HG02943 (cell line): Measurements from ENCODE around the gene MEGF10.

Experiments used
- ATAC-seq: cut with Tn5 transposase; IDR thresholded peaks from one replicate; pipeline ENCODE4 v1.9.1; 2021; ENCODE audit warnings: mild to moderate bottlenecking, low read depth, moderate library complexity; ENCODE audit not compliant: unreplicated experiment

MEGF10 gene

DNA sequence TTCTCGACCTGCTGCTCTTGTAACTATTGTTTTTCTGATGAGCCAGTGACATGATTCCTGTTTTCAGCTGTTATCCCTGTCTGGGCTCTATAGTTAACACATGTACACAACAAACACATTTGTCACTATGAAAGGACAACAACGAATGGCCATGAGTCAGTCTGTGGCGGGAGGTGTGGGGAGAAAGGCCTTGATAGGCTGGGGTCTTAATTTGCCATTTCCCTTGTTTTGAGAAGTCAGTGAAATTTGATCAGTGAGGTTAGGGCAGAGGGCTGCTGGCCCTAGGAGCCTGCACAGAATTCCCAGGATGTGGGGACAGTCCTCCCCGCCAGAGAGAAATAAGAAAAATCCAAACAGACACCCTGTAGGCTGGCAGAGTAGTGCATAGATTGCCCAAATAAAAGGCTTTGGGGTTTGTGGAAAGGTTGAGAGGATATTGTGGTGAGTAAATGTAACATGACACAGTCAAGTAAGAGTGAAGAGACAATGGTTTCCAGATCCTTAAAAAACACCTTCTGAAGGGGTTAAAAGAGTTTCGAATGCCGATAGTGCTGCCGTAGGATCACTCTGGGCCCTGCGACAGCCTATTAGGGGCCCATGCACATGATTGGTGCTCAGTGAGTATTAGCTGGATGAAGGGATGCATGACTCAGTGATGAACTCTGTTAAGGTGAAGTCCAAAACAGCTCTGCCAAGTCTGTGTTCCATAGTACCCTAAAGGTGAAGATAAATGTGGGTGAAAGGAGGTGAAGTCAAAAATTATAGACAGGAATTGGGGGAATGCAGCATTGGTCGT, 115.9 kb downstream of the MEGF10 start:
- ATAC-seq = no peak

DNA sequence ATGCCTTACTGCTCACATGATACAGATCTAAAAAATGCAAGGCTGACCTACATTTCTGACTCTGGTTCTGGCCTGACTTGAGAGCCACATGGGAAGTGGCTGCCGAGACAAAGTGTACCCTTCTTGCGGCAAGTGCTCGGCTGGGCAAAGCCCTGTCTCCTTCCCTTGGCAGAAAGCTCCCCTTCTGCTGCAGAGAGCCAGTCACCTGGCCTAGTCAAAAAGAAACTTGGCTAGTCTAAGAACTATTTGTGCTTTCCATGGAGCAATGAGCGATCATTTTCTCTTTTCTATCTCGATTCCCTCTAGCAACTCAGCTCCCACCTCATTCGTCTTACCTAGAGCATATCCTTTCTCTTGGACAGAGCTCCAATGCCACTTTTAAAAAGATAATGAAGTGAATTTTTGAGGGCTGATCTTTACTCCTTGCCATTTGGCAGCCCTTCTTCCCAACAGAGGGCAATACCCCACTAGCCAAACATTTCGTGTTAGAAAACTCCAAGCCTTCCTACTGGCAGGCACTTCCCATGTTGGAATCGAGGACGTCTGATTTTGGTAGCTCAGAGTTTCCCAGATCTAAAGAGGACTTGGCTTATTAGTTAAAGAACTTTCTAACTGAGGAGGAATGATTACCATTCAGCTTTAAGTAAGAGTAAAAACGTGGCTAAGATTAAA, 118.8 kb downstream of the MEGF10 start:
- ATAC-seq = no peak

DNA sequence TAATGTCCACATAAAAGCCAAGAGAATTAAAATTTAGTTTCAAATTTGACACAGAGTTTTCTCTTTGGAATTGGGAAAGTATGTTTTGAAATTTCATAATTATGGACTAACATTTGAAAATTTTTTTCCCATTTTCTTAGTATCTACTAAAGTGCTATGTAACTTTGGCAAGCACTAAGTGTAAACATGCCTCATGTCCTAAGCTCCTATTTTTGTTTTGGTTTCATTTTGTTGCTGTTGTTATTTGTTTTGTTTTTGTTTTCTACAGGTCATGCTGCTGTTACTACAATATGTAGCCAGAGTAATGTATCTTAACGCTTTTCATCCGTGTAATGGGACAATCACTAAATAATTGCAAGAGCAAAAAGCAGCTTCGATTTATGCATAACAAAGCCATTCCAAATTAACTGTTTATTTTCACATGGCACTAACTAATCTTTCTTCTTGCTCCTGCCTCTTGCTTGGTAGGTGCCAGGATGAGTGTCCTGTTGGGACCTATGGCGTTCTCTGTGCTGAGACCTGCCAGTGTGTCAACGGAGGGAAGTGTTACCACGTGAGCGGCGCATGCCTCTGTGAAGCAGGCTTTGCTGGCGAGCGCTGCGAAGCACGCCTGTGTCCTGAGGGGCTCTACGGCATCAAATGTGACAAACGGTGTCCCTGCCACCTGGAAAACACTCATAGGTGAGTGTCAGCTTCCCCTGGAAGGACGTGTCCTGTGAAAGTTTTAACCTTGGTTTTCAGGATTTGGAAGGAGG, 119.5 kb downstream of the MEGF10 start:
- ATAC-seq = no peak

DNA sequence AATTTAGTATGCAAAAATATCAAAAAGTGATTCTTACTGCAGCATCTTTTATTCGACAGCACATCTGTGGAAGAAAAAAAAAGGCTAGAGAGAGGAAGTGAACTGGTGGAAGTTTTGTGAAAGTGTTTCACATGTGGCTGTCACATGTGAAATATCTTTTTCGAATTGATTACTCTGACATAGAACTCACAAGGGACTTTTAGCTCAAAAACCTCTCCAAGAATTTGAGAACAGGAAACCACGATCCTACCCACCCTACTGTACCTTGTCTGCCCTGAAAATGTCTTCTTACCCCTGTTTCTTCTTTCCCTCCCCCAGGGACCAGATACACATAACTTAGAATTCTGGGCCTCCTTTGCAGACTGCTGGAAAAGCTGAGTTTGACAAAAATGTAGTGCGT, 120.4 kb downstream of the MEGF10 start:
- peak; percentile 64 for ATAC-seq

DNA sequence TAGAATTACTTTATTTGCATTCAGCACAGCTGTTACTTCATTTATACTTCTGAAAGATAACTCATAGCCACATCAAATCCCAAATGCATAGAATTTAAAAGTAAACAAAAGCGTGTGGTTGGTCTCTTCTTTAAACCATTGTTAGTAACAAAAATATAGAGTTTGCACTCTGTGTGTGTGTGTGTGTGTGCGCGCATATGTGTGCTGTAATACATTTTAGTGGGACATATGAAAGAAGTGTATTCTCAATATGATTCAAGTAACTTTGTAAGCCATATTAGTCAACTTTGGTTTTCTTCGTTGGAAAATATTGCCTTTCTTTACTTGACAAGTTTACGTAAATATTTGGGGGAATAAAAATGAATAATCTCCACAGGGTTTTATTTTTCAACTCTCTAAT, 120.8 kb downstream of the MEGF10 start:
- peak; percentile 1 for ATAC-seq

GRCh38 chr5:127412698-127413097, 122.1 kb downstream of the MEGF10 start:
- no peak for ATAC-seq

GRCh38 chr5:127415034-127415433, 124.4 kb downstream of the MEGF10 start:
- ATAC-seq = no peak

- ATAC-seq = no peak
Measured at GRCh38 chr5:127416906-127417305, 126.3 kb downstream of the MEGF10 start.

DNA sequence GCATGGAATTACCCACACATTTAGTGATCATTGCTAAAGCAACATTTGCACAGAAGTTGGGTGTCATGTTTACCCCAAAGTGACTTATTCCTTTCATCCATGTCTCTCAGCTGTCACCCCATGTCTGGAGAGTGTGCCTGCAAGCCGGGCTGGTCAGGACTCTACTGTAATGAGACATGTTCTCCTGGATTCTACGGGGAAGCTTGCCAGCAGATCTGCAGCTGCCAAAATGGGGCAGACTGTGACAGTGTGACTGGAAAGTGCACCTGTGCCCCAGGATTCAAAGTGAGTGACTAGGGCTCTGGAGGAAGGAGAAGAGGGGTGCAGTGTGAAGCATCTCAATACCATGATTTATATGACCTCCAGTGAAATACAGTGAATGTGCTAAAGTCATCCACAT, 126.9 kb downstream of the MEGF10 start:
- no peak for ATAC-seq

- no peak for ATAC-seq
Measured at GRCh38 chr5:127418367-127418766, 127.8 kb downstream of the MEGF10 start.

DNA sequence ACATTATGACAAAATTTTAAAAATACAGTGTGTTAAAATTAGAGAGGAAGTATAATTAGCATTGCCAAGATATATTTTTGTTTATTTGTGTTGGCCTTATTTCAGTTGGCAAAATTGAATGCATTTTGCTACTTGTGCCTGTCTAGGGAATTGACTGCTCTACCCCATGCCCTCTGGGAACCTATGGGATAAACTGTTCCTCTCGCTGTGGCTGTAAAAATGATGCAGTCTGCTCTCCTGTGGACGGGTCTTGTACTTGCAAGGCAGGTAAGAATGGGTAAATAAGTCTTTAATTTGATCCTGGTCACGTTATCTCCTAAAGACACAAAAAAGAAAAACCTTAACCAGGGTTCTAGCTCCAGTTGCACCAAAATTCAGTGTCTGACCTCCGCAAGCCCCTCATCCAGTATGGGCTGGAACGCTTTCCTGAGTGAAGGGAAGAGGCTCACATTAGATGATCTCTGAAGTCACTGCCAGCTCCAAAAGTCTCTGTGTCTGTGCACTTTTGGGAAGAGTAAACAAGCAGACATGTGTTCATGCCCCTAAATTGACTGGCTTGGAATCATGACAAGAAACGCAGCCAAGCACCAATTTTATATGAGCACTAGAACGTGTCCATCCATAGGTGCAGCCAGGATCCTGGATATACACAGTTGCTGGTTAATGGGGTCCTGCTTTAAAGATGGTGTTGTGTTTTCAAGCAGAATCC, 128.5 kb downstream of the MEGF10 start:
- ATAC-seq = no peak

- no peak for ATAC-seq
Measured at GRCh38 chr5:127419683-127420257, 129.2 kb downstream of the MEGF10 start.

- no peak for ATAC-seq
Measured at GRCh38 chr5:127420758-127421157, 130.2 kb downstream of the MEGF10 start.

DNA sequence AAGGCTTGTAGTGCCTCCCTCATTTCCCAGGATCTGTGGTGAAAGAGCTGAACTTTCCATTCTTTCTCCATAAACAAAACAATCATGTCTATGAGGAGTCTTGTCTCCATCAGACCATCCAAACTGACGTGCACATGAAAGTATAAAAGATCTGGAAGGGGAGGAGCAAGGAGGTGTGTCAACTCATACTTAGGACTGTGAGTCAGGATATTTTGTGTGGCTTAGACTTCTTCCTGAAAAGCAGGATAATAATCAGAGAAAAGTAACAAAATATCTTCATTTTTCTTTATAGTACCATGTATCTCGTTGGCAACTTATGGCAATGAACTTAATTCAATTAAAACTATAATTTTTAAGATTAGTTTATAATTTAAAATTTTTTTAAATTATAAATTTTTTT, 130.9 kb downstream of the MEGF10 start:
- no peak for ATAC-seq

GRCh38 chr5:127423173-127423798, 132.7 kb downstream of the MEGF10 start:
- ATAC-seq = no peak

DNA sequence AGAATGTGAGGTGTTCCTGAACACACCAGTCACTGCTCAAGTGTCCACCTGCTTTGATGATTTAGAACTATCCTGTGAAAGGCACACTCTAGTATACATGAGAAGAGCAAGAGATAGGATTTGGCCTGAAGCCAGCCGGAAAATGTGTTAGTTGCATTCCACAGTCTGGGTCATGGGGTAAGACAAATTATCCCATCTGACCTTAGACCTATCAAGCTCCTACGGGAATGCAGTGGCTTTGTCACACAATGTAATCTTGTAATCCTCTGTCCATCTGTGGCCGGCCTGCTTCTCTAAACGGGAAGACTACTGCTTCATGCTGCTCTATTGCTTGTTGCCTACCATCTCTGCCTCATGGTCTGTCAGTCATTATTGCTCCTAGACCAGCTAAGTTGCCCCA, 134.4 kb downstream of the MEGF10 start:
- no peak for ATAC-seq

DNA sequence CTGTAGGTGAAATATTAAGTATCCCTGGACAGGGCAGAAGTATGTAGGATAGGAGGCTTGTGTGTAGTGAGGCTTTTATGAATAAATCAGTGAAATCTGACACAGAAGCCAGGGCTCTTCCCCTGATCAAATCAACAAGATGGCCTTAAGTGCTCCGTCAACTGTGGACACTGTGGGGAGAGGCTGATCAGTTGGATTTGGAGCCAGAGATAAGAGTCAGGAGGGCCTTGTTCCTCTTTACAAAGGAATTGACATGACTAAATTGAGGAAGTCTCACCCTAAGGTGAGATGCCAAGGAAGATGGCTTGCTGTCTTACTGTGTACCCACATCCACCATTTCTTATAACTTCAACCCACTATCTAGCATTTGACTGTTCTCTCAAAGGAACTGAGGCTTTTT, 135.3 kb downstream of the MEGF10 start:
- ATAC-seq = no peak

GRCh38 chr5:127426661-127427060, 136.1 kb downstream of the MEGF10 start:
- ATAC-seq = no peak

DNA sequence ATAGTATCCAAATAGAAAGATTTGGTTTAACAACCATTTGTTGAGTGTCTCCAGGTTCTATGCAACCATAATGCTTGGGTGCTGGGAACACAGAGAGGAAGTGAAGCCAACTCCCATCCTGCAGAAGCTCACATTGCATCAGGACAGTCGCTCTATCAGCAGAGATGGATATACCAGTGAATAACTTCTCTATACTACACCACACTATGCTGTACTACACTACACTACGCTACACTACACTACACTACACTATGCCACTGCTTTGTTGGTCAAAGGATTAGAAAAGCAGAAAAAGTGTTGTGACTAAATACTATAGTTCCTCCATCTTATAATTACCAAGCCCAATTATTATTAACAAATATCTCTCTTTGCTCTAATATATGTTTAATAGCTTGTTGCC, 137.7 kb downstream of the MEGF10 start:
- ATAC-seq = no peak

- no peak for ATAC-seq
Measured at GRCh38 chr5:127428748-127429147, 138.2 kb downstream of the MEGF10 start.
